H9 (cell line): ENCODE measurements around the gene GPATCH2. TPM values are rescaled to one million over a fixed set of nuclear protein-coding genes. Genes with fewer than 3 reads are reported as not detected.

Experiments used
- DNase-seq: peaks from one replicate; pipeline ENCODE4 v3.0.0-alpha.2; 2017
- H2AFZ ChIP-seq: one replicate; pipeline ENCODE4 v1.6.1; 2013; ENCODE audit warnings: mild to moderate bottlenecking, low read length, control low read depth, moderate library complexity
- H2AK5ac ChIP-seq: 2 replicates; pipeline ENCODE4 v1.6.1; 2013; ENCODE audit warnings: low read length, control low read depth, mixed read lengths; ENCODE audit not compliant: insufficient read length
- H2BK120ac ChIP-seq: one replicate; pipeline ENCODE4 v1.6.1; 2013; ENCODE audit warnings: low read depth, mild to moderate bottlenecking, low read length, control low read depth, inconsistent platforms; ENCODE audit not compliant: poor library complexity, severe bottlenecking
- H2BK12ac ChIP-seq: 2 replicates; pipeline ENCODE4 v1.6.1; 2013; ENCODE audit warnings: low read length, control low read depth, mixed read lengths, low read depth; ENCODE audit not compliant: insufficient read length
- H2BK15ac ChIP-seq: 2 replicates; pipeline ENCODE4 v1.6.1; 2013; ENCODE audit warnings: low read depth, low read length, control low read depth
- H2BK20ac ChIP-seq: one replicate; pipeline ENCODE4 v1.6.1; 2013; ENCODE audit warnings: low read depth, mild to moderate bottlenecking, low read length, control low read depth, inconsistent platforms; ENCODE audit not compliant: poor library complexity, severe bottlenecking
- H2BK5ac ChIP-seq: 2 replicates; pipeline ENCODE4 v1.6.1; 2013; ENCODE audit warnings: low read length, control low read depth, mixed read lengths; ENCODE audit not compliant: insufficient read length
- H3K14ac ChIP-seq: 2 replicates; pipeline ENCODE4 v1.6.1; 2013; ENCODE audit warnings: low read length, control low read depth; ENCODE audit not compliant: insufficient read depth
- H3K18ac ChIP-seq: 2 replicates; pipeline ENCODE4 v1.6.1; 2013; ENCODE audit warnings: low read depth, mild to moderate bottlenecking, mixed read lengths, low read length, control low read depth; ENCODE audit not compliant: insufficient read length
- H3K23ac ChIP-seq: 2 replicates; pipeline ENCODE4 v1.6.1; 2013; ENCODE audit warnings: low read length, control low read depth, mixed read lengths, low read depth; ENCODE audit not compliant: insufficient read length
- H3K23me2 ChIP-seq: 2 replicates; pipeline ENCODE4 v1.6.1; 2013; ENCODE audit warnings: low read depth, mild to moderate bottlenecking, mixed read lengths, low read length, control low read depth; ENCODE audit not compliant: insufficient read length, poor library complexity, severe bottlenecking
- H3K27ac ChIP-seq: 2 replicates; pipeline ENCODE4 v1.5.1; 2013; ENCODE audit warnings: low read length, control low read depth, mixed read lengths, low read depth; ENCODE audit not compliant: insufficient read length
- H3K27me3 ChIP-seq: 2 replicates; pipeline ENCODE4 v1.6.1; 2013; ENCODE audit warnings: low read length, control low read depth, inconsistent platforms; ENCODE audit not compliant: insufficient read depth
- H3K4ac ChIP-seq: 2 replicates; pipeline ENCODE4 v1.6.1; 2013; ENCODE audit warnings: low read depth, mild to moderate bottlenecking, control low read depth, inconsistent platforms, low read length, moderate library complexity
- H3K4me1 ChIP-seq: 2 replicates; pipeline ENCODE4 v1.6.1; 2013; ENCODE audit warnings: low read length, control low read depth, inconsistent platforms; ENCODE audit not compliant: insufficient read depth
- H3K4me2 ChIP-seq: 2 replicates; pipeline ENCODE4 v1.6.1; 2013; ENCODE audit warnings: low read length, control low read depth, mixed read lengths; ENCODE audit not compliant: insufficient read length, insufficient read depth
- H3K56ac ChIP-seq: 2 replicates; pipeline ENCODE4 v1.6.1; 2013; ENCODE audit warnings: low read depth, mild to moderate bottlenecking, mixed read lengths, low read length, control low read depth; ENCODE audit not compliant: insufficient read length
- H3K79me1 ChIP-seq: 2 replicates; pipeline ENCODE4 v1.6.1; 2013; ENCODE audit warnings: low read depth, mild to moderate bottlenecking, moderate library complexity, low read length, control low read depth, inconsistent platforms; ENCODE audit not compliant: insufficient read depth, poor library complexity, severe bottlenecking
- H3K79me2 ChIP-seq: 2 replicates; pipeline ENCODE4 v1.6.1; 2013; ENCODE audit warnings: low read length, control low read depth, inconsistent platforms; ENCODE audit not compliant: insufficient read depth
- H3K9ac ChIP-seq: 2 replicates; pipeline ENCODE4 v1.6.1; 2013; ENCODE audit warnings: low read length, control low read depth, mixed read lengths; ENCODE audit not compliant: insufficient read length; ENCODE audit errors: extremely low read depth
- H3K9me3 ChIP-seq: one replicate; pipeline ENCODE4 v1.6.1; 2013; ENCODE audit warnings: low read depth, low read length, inconsistent platforms; ENCODE audit not compliant: control insufficient read depth
- H3T11ph ChIP-seq: one replicate; pipeline ENCODE4 v1.6.1; 2013; ENCODE audit warnings: mild to moderate bottlenecking, low read length, control low read depth, inconsistent platforms
- H4K20me1 ChIP-seq: one replicate; pipeline ENCODE4 v1.6.1; 2013; ENCODE audit not compliant: control insufficient read depth, insufficient read length, insufficient read depth
- H4K5ac ChIP-seq: 2 replicates; pipeline ENCODE4 v1.6.1; 2013; ENCODE audit warnings: low read depth, mild to moderate bottlenecking, mixed read lengths, low read length, control low read depth; ENCODE audit not compliant: insufficient read length
- H4K8ac ChIP-seq: replicated peaks from 2 replicates; pipeline ENCODE4 v1.6.1; 2013; ENCODE audit warnings: low read length, control low read depth, mixed read lengths, low read depth; ENCODE audit not compliant: insufficient read length
- H4K91ac ChIP-seq: 2 replicates; pipeline ENCODE4 v1.6.1; 2013; ENCODE audit warnings: low read depth, mild to moderate bottlenecking, moderate library complexity, mixed read lengths, low read length, control low read depth; ENCODE audit not compliant: insufficient read length
- H3K27ac Mint-ChIP-seq, 3 experiments: 2 replicates in 2 of 3; 3 replicates in 1 of 3; pipeline ENCODE4 v1.8.0; 2020 to 2021; ENCODE audit warnings: mixed read lengths in 3 of 3, mild to moderate bottlenecking in 1 of 3, moderate library complexity in 1 of 3
- H3K27me3 Mint-ChIP-seq: 2 replicates; pipeline ENCODE4 v1.8.0; 2021; ENCODE audit warnings: low read depth, mild to moderate bottlenecking, moderate library complexity, mixed read lengths
- H3K36me3 Mint-ChIP-seq, 3 experiments: 2 replicates in 2 of 3; 3 replicates in 1 of 3; pipeline ENCODE4 v1.8.0; 2020 to 2021; ENCODE audit warnings: low read depth in 3 of 3, mixed read lengths in 3 of 3; ENCODE audit not compliant: insufficient read depth in 1 of 3
- H3K4me1 Mint-ChIP-seq, 2 experiments: 2 replicates each; pipeline ENCODE4 v1.8.0; 2020; ENCODE audit warnings: mixed read lengths in 2 of 2
- H3K4me3 Mint-ChIP-seq, 2 experiments: 2 replicates in 1 of 2; 3 replicates in 1 of 2; pipeline ENCODE4 v1.8.0; 2020 to 2021; ENCODE audit warnings: mild to moderate bottlenecking in 2 of 2, mixed read lengths in 2 of 2, moderate library complexity in 1 of 2
- H3K9me3 Mint-ChIP-seq, 2 experiments: 2 replicates in 1 of 2; 3 replicates in 1 of 2; pipeline ENCODE4 v1.8.0; 2020; ENCODE audit warnings: mild to moderate bottlenecking in 2 of 2, mixed read lengths in 2 of 2, moderate library complexity in 1 of 2
- WGBS: extraction: QIAGEN DNeasy Blood & Tissue Kit; methylation state at CpG from one replicate; pipeline ENCODE4 v1.1.7; 2013; ENCODE audit warnings: missing lambda C conversion rate, low lambda C conversion rate, mixed read lengths; ENCODE audit not compliant: insufficient read length; ENCODE audit errors: extremely low coverage; 5-methylcytosine and 5-hydroxymethylcytosine counted together
- total RNA-seq: library from RNA; stranded (reverse); gene quantifications from 2 replicates; pipeline ENCODE4 v1.2.1, GENCODE V29; 2021
- TF ChIP-seq, protein P1 (sequence below): fragments of 200-600 bp; sonication (generic); conservative IDR thresholded peaks from 3 replicates; pipeline ENCODE4 v1.8.0; 2021; ENCODE audit warnings: antibody characterized with exemption, mild to moderate bottlenecking

The GPATCH2 gene
- total RNA-seq, 1 experiment from 2014 or later, result 14.3 TPM

DNA sequence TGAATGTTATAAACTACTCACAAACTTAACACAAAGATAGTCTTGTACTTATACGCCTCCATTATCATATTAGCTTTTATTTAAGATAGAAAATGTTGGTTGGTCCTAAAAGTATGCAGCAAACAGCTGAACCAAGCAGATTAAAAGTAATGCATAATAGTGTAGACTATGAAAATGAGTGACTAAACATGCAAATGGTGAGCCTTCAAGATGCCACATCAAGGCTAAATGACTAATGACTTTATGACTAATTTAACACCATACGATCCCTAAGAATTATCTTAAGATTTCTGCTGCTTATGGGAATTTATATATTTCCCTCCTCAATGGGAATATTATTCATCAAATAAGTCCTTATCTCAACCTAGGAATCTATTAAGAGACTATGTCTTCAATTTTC is 4.6 kb downstream of the GPATCH2 start:
- Histone ChIP-seq H3K79me1 (no peaks in the 10 kb centered on the region), H4K5ac (no peak overlapping the region), H3K4ac (no peak overlapping the region), H3K27ac (no peak overlapping the region), H2AK5ac (no peak overlapping the region), H2BK5ac (no peak overlapping the region), H3K4me2 (no peak overlapping the region), H2BK12ac (no peak overlapping the region), H3K56ac (no peak overlapping the region), H2BK15ac (no peak overlapping the region), H3K23ac (no peak overlapping the region), H3K4me1 (no peaks in the 10 kb centered on the region), H2AFZ (no peak overlapping the region), H3K9ac (no peak overlapping the region), H2BK120ac (no peak overlapping the region), H4K8ac (no peak overlapping the region), H3K23me2 (no peaks in the 10 kb centered on the region), H3K18ac (no peak overlapping the region), H3T11ph (no peak overlapping the region), H4K20me1 (no peaks in the 10 kb centered on the region), H3K27me3 (no peaks in the 10 kb centered on the region), H3K9me3 (no peaks in the 10 kb centered on the region), H3K79me2 (peaks cover 5% of the 10 kb centered on the region; the same call in 1 of the 2 replicates), H2BK20ac (no peak overlapping the region), H3K14ac (no peak overlapping the region), H4K91ac (no peak overlapping the region)
- peaks cover 14 to 16% of the 10 kb centered on the region in 2 experiments for H3K4me1 Mint-ChIP-seq
- H3K36me3 Mint-ChIP-seq, result peaks cover 0 to 4% (median 0%) of the 10 kb centered on the region in 3 experiments; a peak in 1 of 7 replicates
- H3K4me3 Mint-ChIP-seq, result no peak overlapping the region
- H3K9me3 Mint-ChIP-seq, result no peaks in the 10 kb centered on the region; a peak in 1 of 5 replicates
- DNase-seq, result no peak
- no peaks in the 10 kb centered on the region for H3K27me3 Mint-ChIP-seq
- TF ChIP-seq, protein P1, sequence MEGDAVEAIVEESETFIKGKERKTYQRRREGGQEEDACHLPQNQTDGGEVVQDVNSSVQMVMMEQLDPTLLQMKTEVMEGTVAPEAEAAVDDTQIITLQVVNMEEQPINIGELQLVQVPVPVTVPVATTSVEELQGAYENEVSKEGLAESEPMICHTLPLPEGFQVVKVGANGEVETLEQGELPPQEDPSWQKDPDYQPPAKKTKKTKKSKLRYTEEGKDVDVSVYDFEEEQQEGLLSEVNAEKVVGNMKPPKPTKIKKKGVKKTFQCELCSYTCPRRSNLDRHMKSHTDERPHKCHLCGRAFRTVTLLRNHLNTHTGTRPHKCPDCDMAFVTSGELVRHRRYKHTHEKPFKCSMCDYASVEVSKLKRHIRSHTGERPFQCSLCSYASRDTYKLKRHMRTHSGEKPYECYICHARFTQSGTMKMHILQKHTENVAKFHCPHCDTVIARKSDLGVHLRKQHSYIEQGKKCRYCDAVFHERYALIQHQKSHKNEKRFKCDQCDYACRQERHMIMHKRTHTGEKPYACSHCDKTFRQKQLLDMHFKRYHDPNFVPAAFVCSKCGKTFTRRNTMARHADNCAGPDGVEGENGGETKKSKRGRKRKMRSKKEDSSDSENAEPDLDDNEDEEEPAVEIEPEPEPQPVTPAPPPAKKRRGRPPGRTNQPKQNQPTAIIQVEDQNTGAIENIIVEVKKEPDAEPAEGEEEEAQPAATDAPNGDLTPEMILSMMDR, result no peak
- no peak overlapping the region for H3K27ac Mint-ChIP-seq
- WGBS, result no CpG with 5 or more reads among the region's 2 CpGs
